Measurements from ENCODE around the gene ABL1.

Gene ABL1

GRCh38 chr9:130869250-130869649 lies 34.2 kb downstream of the ABL1 start:
- in situ Hi-C loops (cut with MboI; ENCODE audit: low sequenced_read_pairs), result loop anchor here (10.0 kb wide), 1 partner anchor 176 kb away; no protein-coding TSS in a partner anchor

GRCh38 chr9:130870491-130871381 lies 35.7 kb downstream of the ABL1 start:
- in situ Hi-C loops (cut with MboI; ENCODE audit: low sequenced_read_pairs), result loop anchor here (10.0 kb wide), 1 partner anchor 124 kb away; no protein-coding TSS in a partner anchor

- in situ Hi-C loops (cut with MboI; ENCODE audit: low sequenced_read_pairs), result loop anchor here (10.0 kb wide), 1 partner anchor 123 kb away; no protein-coding TSS in a partner anchor
Observed at GRCh38 chr9:130871395-130872062, 36.5 kb downstream of the ABL1 start.

GRCh38 chr9:130872093-130872492 lies 37.0 kb downstream of the ABL1 start:
- in situ Hi-C loops (cut with MboI; ENCODE audit: low sequenced_read_pairs), result loop anchor here (10.0 kb wide), 1 partner anchor 123 kb away; no protein-coding TSS in a partner anchor

GRCh38 chr9:130872508-130872907 lies 37.5 kb downstream of the ABL1 start:
- in situ Hi-C loops (cut with MboI; ENCODE audit: low sequenced_read_pairs), result loop anchor here (10.0 kb wide), 1 partner anchor 122 kb away; no protein-coding TSS in a partner anchor

GRCh38 chr9:130872912-130873503 lies 38.0 kb downstream of the ABL1 start:
- in situ Hi-C loops (cut with MboI; ENCODE audit: low sequenced_read_pairs), result loop anchor here (10.0 kb wide), 1 partner anchor 122 kb away; no protein-coding TSS in a partner anchor

- in situ Hi-C loops (cut with MboI; ENCODE audit: low sequenced_read_pairs), result loop anchor here (10.0 kb wide), 1 partner anchor 121 kb away; no protein-coding TSS in a partner anchor
Observed at GRCh38 chr9:130873966-130874365, 38.9 kb downstream of the ABL1 start.

- in situ Hi-C loops (cut with MboI; ENCODE audit: low sequenced_read_pairs), result loop anchor here (10.0 kb wide), 1 partner anchor 120 kb away; no protein-coding TSS in a partner anchor
Observed at GRCh38 chr9:130874783-130875182, 39.7 kb downstream of the ABL1 start.

- in situ Hi-C loops (cut with MboI; ENCODE audit: low sequenced_read_pairs), result loop anchor here (10.0 kb wide), 1 partner anchor 118 kb away; no protein-coding TSS in a partner anchor
Observed at GRCh38 chr9:130877300-130877699, 42.2 kb downstream of the ABL1 start.

- in situ Hi-C loops (cut with MboI; ENCODE audit: low sequenced_read_pairs), result loop anchor here (10.0 kb wide), 1 partner anchor 117 kb away; no protein-coding TSS in a partner anchor
Observed at GRCh38 chr9:130878295-130878694, 43.2 kb downstream of the ABL1 start.

- in situ Hi-C loops (cut with MboI; ENCODE audit: low sequenced_read_pairs), result loop anchor here (10.0 kb wide), 1 partner anchor 115 kb away; no protein-coding TSS in a partner anchor
Observed at GRCh38 chr9:130879863-130880411, 44.9 kb downstream of the ABL1 start.

- in situ Hi-C loops (cut with MboI; ENCODE audit: low sequenced_read_pairs), result no loop called here
Observed at GRCh38 chr9:130880599-130881220, 45.7 kb downstream of the ABL1 start.

GRCh38 chr9:130881516-130881915 lies 46.5 kb downstream of the ABL1 start:
- in situ Hi-C loops (cut with MboI; ENCODE audit: low sequenced_read_pairs), result no loop called here

GRCh38 chr9:130882696-130883225 lies 47.7 kb downstream of the ABL1 start:
- in situ Hi-C loops (cut with MboI; ENCODE audit: low sequenced_read_pairs), result no loop called here

- in situ Hi-C loops (cut with MboI; ENCODE audit: low sequenced_read_pairs), result no loop called here
Observed at GRCh38 chr9:130883479-130883878, 48.4 kb downstream of the ABL1 start.

- in situ Hi-C loops (cut with MboI; ENCODE audit: low sequenced_read_pairs), result no loop called here
Observed at GRCh38 chr9:130884111-130884531, 49.1 kb downstream of the ABL1 start.

GRCh38 chr9:130884542-130885483 lies 49.8 kb downstream of the ABL1 start:
- in situ Hi-C loops (cut with MboI; ENCODE audit: low sequenced_read_pairs), result no loop called here

- in situ Hi-C loops (cut with MboI; ENCODE audit: low sequenced_read_pairs), result no loop called here
Observed at GRCh38 chr9:130885484-130886375, 50.7 kb downstream of the ABL1 start.
